ENCODE data around the gene DNAJC19.
"Not testable (repeated sequence)": the region's sequence is repeated elsewhere in the genome, so short reads cannot be mapped to it uniquely, and the experiment has no call there.

DNAJC19 gene

GRCh38 chr3:180987344-180987743, 2.2 kb downstream of the DNAJC19 start:
- TF ChIP-seq CTCF (IDR thresholded peaks at IDR 0.05; ENCODE audit: insufficient read depth, low read length, poor library complexity, severe bottlenecking) (no peak), EZH2phosphoT487 (conservative IDR thresholded peaks at IDR 0.05; ENCODE audit: low read length) (no peak)
- 0 out of 2 replicates have a peak, but pooled peaks cover 12% of the 10 kb centered on the region for H3K36me3 ChIP-seq (ENCODE audit: low read length)
- no peak overlapping the region for H3K27ac ChIP-seq (ENCODE audit: low read depth, low read length)
- peaks cover 6% of the 10 kb centered on the region for H3K79me2 ChIP-seq (ENCODE audit: insufficient read depth, low read length)
- H3K4me2 ChIP-seq (ENCODE audit: low read depth, low read length, poor library complexity, severe bottlenecking) = no peak overlapping the region
- H2AFZ ChIP-seq (ENCODE audit: low read depth, low read length, severe bottlenecking) = no peak overlapping the region
- no peaks in the 10 kb centered on the region for H3K9me2 ChIP-seq (replicated peaks; ENCODE audit: insufficient read depth, low read length)
- H3K4me3 ChIP-seq (ENCODE audit: insufficient read depth, low read length, poor library complexity, severe bottlenecking) = no peak overlapping the region
- no peaks in the 10 kb centered on the region for H4K20me1 ChIP-seq (ENCODE audit: low read depth, low read length)
- H3K9me3 ChIP-seq (ENCODE audit: insufficient read depth, low read length) = no peaks in the 10 kb centered on the region
- peaks cover 18% of the 10 kb centered on the region; the same call in 1 of the 2 replicates for H3F3A ChIP-seq (ENCODE audit: insufficient read depth)
- H3K9ac ChIP-seq (ENCODE audit: low read length) = no peak overlapping the region
- H3K27me3 ChIP-seq (ENCODE audit: low read length) = no peaks in the 10 kb centered on the region

DNA sequence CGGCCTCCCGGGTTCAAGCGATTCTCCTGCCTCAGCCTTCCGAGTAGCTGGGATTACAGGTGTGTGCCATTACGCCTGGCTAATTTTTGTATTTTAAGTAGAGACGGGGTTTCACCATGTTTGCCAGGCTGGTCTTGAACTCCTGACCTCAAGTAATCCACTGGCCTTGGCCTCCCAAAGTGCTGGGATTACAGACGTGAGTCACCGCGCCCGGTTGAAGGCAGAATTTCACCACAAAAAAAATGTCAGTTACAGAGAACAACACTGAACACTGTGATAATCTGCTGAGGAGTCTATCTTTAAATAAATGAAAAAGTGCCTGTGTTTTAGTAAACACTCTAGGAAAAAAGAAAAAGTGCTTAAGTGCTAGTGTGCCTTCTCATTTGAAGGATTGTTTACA, 3.2 kb downstream of the DNAJC19 start:
- not testable (repeated sequence) for H3K9ac ChIP-seq (ENCODE audit: low read length); H3K27ac ChIP-seq (ENCODE audit: low read depth, low read length); H4K20me1 ChIP-seq (ENCODE audit: low read depth, low read length); H3K4me3 ChIP-seq (ENCODE audit: insufficient read depth, low read length, poor library complexity, severe bottlenecking); H2AFZ ChIP-seq (ENCODE audit: low read depth, low read length, severe bottlenecking); H3K9me2 ChIP-seq (replicated peaks; ENCODE audit: insufficient read depth, low read length); H3K9me3 ChIP-seq (ENCODE audit: insufficient read depth, low read length); H3K79me2 ChIP-seq (ENCODE audit: insufficient read depth, low read length); H3K4me2 ChIP-seq (ENCODE audit: low read depth, low read length, poor library complexity, severe bottlenecking); H3K27me3 ChIP-seq (ENCODE audit: low read length)
- 0 out of 2 replicates have a peak, but pooled peaks cover 12% of the 10 kb centered on the region for H3K36me3 ChIP-seq (ENCODE audit: low read length)
- H3F3A ChIP-seq (ENCODE audit: insufficient read depth) = peaks cover 21% of the 10 kb centered on the region; the same call in 1 of the 2 replicates

DNA sequence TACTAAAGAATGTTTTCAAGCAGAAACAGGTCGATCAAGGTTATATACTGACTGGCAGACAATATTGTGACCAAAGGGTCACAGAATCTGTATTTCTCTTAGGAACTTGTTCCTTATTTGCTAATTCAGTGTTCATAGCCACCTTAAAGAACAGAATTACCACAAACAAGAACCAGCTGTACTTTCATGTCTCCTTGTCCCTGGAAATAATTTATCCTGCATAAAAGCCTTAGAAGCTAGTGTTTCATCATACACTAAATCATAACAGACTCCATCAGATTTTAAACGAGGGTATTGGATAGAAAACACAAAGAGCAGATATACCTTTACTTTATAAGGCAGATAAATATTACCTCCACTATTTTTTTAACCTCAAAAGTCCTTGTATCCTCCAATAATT, 6.4 kb downstream of the DNAJC19 start:
- Histone ChIP-seq H3K9me3 (ENCODE audit: insufficient read depth, low read length) (no peaks in the 10 kb centered on the region), H3K9ac (ENCODE audit: low read length) (no peak overlapping the region), H3F3A (ENCODE audit: insufficient read depth) (peaks cover 35% of the 10 kb centered on the region; the same call in 1 of the 2 replicates), H4K20me1 (ENCODE audit: low read depth, low read length) (no peaks in the 10 kb centered on the region), H3K9me2 (replicated peaks; ENCODE audit: insufficient read depth, low read length) (no peaks in the 10 kb centered on the region), H3K36me3 (ENCODE audit: low read length) (peaks cover 20% of the 10 kb centered on the region; the same call in 1 of the 2 replicates), H2AFZ (ENCODE audit: low read depth, low read length, severe bottlenecking) (no peak overlapping the region), H3K27me3 (ENCODE audit: low read length) (no peaks in the 10 kb centered on the region), H3K4me2 (ENCODE audit: low read depth, low read length, poor library complexity, severe bottlenecking) (no peak overlapping the region), H3K79me2 (ENCODE audit: insufficient read depth, low read length) (no peaks in the 10 kb centered on the region), H3K4me3 (ENCODE audit: insufficient read depth, low read length, poor library complexity, severe bottlenecking) (no peak overlapping the region), H3K27ac (ENCODE audit: low read depth, low read length) (no peak overlapping the region)
- no peak for TF ChIP-seq EZH2phosphoT487 (conservative IDR thresholded peaks at IDR 0.05; ENCODE audit: low read length)
- no peak for TF ChIP-seq CTCF (IDR thresholded peaks at IDR 0.05; ENCODE audit: insufficient read depth, low read length, poor library complexity, severe bottlenecking)

- H4K20me1 ChIP-seq (ENCODE audit: low read depth, low read length) = no peaks in the 10 kb centered on the region
- no peaks in the 10 kb centered on the region for H3K9me2 ChIP-seq (replicated peaks; ENCODE audit: insufficient read depth, low read length)
- peaks cover 23% of the 10 kb centered on the region; the same call in 1 of the 2 replicates for H3K36me3 ChIP-seq (ENCODE audit: low read length)
- peaks cover 38% of the 10 kb centered on the region; the same call in 1 of the 2 replicates for H3F3A ChIP-seq (ENCODE audit: insufficient read depth)
- H3K4me3 ChIP-seq (ENCODE audit: insufficient read depth, low read length, poor library complexity, severe bottlenecking) = no peak overlapping the region
- no peaks in the 10 kb centered on the region for H3K9me3 ChIP-seq (ENCODE audit: insufficient read depth, low read length)
- H2AFZ ChIP-seq (ENCODE audit: low read depth, low read length, severe bottlenecking) = no peak overlapping the region
- H3K27ac ChIP-seq (ENCODE audit: low read depth, low read length) = no peak overlapping the region
- H3K27me3 ChIP-seq (ENCODE audit: low read length) = no peaks in the 10 kb centered on the region
- no peak overlapping the region for H3K4me2 ChIP-seq (ENCODE audit: low read depth, low read length, poor library complexity, severe bottlenecking)
- H3K9ac ChIP-seq (ENCODE audit: low read length) = no peak overlapping the region
- TF ChIP-seq EZH2phosphoT487 (conservative IDR thresholded peaks at IDR 0.05; ENCODE audit: low read length) (no peak), CTCF (IDR thresholded peaks at IDR 0.05; ENCODE audit: insufficient read depth, low read length, poor library complexity, severe bottlenecking) (no peak)
- no peaks in the 10 kb centered on the region for H3K79me2 ChIP-seq (ENCODE audit: insufficient read depth, low read length)
Measured at GRCh38 chr3:180981912-180982311, 7.6 kb downstream of the DNAJC19 start.

Measured in SU-DHL-6 (cell line).